Measurements from ENCODE around the gene CACUL1. TPM values are rescaled to one million over a fixed set of nuclear protein-coding genes. Genes with fewer than 3 reads are reported as not detected.

Gene CACUL1
- total RNA-seq, 1 donor from 2014 or later = 32.2 TPM

DNA sequence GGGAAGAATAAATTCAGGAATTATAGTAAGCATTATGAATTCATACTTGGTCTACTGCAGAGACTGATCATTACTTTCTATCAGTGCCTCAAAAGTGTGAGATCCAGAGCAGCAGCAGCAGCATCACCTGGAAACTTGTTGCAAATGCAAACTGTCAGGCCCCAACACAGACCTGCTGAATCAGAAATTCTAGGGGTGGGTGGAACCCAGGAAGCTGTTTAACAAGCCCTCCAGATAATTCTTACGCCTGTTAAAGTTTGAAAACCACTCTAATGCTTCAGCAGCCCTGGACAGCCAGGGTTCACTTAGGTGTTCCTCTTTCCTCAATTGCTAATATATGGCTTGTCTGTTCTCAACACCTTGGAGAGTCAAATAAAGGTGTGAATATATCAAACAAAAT is 19.5 kb downstream of the CACUL1 start:
- intact Hi-C loops (cut with micrococcal nuclease) = no loop called here

GRCh38 chr10:118734475-118734874 is 20.3 kb downstream of the CACUL1 start:
- intact Hi-C loops (cut with micrococcal nuclease) = no loop called here

- intact Hi-C loops (cut with micrococcal nuclease) = no loop called here
Observed at GRCh38 chr10:118732245-118733165, 22.3 kb downstream of the CACUL1 start.

DNA sequence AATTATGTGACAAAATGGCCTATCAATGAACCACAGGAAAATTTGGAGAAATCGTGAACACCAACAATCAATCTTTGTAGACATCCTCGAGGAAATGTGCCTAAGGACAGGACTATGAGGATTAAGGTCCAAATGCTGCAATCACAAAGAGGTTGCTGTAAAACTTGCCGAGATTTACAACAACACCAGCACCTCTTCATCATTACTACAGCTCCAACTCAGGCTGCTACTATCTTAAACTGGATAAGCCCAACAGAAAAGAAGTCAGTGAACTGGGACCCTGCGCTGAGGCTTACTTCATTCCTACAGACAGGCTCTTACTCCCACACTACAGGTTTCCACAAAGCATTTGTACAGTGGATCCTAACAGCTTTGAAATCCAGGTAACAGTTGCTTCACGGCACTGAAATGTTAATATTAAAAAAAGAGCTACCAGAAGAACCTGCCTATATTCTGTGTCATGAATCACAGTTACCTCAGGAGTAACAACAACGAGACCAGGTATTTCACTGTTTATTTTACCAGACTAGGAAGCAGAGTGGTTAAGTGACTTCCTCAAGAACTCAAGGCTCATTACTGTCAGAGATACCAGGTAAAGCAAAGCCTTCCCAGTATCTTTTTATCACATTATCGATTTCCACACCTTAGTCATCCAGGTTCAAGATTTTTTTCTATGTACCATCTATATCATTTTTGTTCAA is 23.9 kb downstream of the CACUL1 start:
- intact Hi-C loops (cut with micrococcal nuclease) = loop anchor here (1.0 kb wide), 1 partner anchor 10 kb away; no protein-coding TSS in a partner anchor

DNA sequence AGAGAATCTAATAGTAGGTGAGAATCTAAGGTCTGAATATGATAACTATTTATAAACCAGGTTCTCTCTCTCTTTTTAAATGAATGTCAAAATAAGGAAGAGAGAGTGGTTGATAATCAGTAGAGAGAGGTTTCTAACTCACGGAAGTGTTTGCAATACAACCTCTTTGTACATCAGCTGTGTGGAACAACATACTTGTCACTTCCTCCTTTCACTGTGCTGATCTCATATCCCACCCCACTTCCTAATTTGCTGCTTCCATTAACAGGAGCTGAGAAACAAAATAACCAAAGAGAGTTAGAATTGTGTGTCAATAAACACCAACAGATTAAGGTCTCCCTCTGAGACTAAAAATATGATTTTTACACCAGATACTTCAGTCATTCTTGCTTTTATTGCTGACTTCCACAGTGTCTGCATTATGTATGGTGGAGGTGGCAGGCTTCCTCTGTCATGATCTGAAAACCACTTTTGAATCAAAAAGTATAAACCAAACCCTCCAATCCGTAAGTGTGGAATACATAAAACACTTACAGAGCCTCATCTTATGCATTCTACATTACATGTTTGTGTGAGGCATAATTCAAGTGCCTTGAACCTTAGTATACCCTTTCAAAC is 25.0 kb downstream of the CACUL1 start:
- intact Hi-C loops (cut with micrococcal nuclease) = loop anchor here (1.0 kb wide), 2 partner anchors 8 to 25 kb away; partner anchors contain the start of gene CACUL1

GRCh38 chr10:118729200-118729599 is 25.6 kb downstream of the CACUL1 start:
- intact Hi-C loops (cut with micrococcal nuclease) = loop anchor here (1.0 kb wide), 1 partner anchor 25 kb away; the partner anchor contains the start of gene CACUL1

- intact Hi-C loops (cut with micrococcal nuclease) = no loop called here
Observed at GRCh38 chr10:118725886-118726500, 28.8 kb downstream of the CACUL1 start.

- intact Hi-C loops (cut with micrococcal nuclease) = no loop called here
Observed at GRCh38 chr10:118723466-118723865, 31.3 kb downstream of the CACUL1 start.

- intact Hi-C loops (cut with micrococcal nuclease) = loop anchor here (1.0 kb wide), 5 partner anchors 9 to 262 kb away; no protein-coding TSS in a partner anchor
Observed at GRCh38 chr10:118721539-118721876, 33.3 kb downstream of the CACUL1 start.

DNA sequence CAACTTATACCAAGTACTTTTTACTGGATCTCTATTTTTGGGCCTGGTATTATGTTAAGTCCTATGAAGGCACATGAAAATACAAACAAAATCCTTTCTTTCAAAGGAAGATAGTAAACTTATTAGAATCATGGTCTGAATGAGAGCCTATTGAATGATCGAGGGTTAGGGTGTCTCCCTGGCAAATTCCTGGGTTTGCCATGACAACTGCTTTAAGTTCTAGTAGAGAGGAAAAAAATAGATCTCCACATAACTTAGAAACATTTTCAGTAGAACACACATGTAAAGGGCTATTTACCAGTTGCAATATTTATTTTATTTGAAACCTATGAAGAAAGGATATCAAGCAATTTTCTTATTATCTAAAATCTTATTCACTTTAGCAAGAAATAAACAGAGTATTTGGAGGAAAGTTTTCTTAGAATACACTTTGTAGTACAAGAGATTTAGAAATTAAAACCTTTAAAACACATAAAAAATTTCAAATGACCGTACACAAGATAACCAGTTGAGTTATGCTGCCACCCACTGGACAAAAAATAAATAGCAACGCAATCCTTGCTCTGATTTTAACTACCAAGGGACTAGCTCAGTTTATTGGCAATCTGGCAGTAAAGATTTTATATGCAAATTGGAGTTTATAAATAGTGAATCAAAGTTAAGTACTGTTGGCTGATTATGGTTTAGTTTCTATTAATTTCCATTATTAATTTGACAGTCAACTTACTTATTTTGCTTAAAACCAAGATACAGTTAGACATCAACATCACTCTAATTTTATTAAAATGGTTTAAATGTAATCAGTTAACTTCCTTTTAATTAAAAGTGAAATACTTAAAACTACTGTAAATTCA is 33.9 kb downstream of the CACUL1 start:
- intact Hi-C loops (cut with micrococcal nuclease) = loop anchor here (1.0 kb wide), 5 partner anchors 9 to 262 kb away; no protein-coding TSS in a partner anchor

DNA sequence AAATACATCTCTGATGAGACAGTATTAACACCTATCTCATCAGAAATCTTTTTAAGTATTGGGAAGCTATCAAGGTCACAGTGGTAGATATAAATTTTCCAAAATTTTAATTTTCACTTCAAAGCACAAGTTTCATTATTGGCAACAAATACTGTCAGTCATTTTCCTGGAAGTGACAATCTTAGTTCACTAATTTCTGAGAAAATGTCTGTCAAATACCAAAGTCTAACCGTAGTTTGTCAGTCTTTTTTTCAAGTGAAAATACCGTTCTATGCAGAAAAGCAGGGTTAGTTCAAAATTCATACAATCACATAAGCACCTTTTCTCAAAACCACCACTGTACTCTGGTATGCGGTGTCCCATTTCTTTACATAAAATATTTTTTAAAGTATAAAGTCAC is 40.4 kb downstream of the CACUL1 start:
- intact Hi-C loops (cut with micrococcal nuclease) = no loop called here

DNA sequence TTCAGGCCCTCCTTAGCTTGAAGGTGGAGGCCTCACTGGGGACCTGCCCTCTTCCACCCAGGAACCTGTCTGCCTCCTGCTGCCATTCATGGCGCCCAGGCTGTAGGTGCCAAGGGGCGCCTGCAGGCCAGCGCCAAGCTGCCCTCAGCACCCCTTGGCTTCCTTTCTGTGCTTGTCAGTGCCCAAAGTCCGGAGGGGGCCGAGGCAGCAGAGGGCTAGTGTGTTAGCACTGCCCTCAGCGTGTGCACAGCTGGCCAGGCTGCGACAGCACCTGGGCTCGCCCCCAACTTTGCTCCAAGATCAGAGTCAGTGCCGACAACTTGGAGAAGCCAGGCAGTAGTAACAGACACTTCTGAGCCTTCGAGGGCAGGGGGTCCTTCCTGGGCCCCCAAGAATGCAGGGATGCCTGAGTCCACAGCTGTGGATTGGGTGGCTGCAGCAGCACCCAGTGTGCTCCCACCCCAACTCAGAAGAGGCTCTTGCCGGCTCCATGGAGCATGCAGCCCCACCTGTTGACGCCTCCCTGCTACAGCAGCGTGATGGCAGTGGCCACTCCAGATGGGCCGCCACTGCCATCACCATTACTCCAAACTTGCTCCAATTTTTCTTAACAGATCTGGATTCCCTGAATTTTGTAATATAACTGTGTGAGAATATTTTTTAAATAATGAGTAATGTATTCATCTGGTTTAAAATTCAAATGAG is 41.7 kb downstream of the CACUL1 start:
- intact Hi-C loops (cut with micrococcal nuclease) = no loop called here

GRCh38 chr10:118712080-118712479 is 42.7 kb downstream of the CACUL1 start:
- intact Hi-C loops (cut with micrococcal nuclease) = no loop called here

GRCh38 chr10:118710487-118710886 is 44.3 kb downstream of the CACUL1 start:
- intact Hi-C loops (cut with micrococcal nuclease) = no loop called here

- intact Hi-C loops (cut with micrococcal nuclease) = no loop called here
Observed at GRCh38 chr10:118708571-118708970, 46.2 kb downstream of the CACUL1 start.

GRCh38 chr10:118704711-118705110 is 50.1 kb downstream of the CACUL1 start:
- intact Hi-C loops (cut with micrococcal nuclease) = no loop called here

DNA sequence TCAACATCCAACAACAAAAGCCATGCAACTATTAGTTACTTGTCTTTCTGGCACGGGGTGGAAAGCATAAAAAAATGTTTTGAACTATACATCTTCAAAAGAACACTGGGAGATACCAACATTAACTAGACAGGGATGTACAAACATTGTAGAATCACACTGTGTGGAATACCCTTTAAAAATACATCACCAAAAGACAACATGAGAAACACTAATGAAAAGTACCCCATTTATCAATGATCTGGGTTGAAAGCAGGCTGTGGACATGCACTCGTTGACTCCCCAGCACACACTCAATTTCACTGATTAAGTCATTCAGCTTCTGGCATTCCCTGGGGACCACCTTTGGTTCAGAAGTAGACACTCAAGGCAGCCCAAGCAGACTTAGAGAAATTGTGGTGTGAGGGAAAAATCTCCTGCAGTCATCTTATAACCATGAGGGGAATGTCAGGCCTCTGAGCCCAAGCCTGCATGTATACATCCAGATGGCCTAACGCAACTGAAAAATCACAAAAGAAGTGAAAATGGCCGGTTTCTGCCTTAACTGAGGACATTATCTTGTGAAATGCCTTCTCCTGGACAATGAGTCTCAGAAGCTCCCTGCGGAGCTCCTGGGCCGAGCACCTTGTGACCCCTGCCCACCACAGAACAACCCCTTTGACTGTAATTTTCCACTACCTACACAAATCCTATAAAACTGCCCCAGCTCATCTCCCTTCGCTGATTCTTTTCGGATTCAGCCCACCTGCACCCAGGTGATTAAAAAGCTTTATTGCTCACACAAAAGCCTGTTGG is 53.0 kb downstream of the CACUL1 start:
- intact Hi-C loops (cut with micrococcal nuclease) = no loop called here

DNA sequence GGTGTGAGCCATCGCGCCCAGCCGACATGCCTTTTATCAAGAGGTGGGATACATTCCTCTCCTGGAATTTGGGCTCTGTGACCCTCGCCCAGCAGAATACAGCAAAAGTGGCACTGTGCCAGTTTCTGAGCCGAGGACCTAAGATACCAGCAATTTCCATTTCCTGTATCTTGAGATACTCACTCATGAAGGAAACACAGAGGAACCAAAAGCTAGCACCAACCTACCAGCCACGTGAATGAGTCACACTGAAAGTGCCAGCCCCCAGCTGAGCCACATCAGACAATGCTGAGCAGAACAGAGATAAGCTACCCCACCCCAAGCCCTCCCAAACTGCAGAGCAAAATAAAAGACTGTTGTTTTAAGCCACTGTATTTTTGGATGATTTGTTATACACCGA is 56.3 kb downstream of the CACUL1 start:
- intact Hi-C loops (cut with micrococcal nuclease) = loop anchor here (1.0 to 2.0 kb wide), 3 partner anchors 57 to 652 kb away; partner anchors contain the start of genes FAM204A and RAB11FIP2

DNA sequence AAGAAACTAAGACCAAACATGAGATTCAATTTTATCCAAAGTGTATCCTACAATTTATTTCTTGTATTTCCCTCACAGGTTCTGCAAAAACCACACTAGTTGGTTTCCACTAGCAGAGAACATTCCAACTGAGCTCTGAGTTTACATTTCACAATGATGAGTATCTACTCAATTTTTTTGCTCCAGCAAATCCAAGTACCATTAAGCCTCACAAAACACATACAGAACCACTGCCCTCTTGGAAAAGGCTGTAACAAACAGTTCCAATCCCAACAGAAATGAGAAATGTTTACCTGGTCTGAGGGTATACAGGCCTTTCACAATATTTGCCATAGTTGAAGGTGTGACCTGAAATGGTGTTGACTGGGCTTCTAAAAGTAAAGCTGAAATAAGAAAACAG is 59.9 kb downstream of the CACUL1 start:
- intact Hi-C loops (cut with micrococcal nuclease) = no loop called here

Data from T-helper 1 cell treated with Interleukin-12 subunit alpha and Interleukin-12 subunit beta and Interleukin-4 antibody, amounts not matched to agents 30 ng/mL and 1 ng/mL, for 36 hours (primary cell).